ENCODE results near the gene KCNRG.
A peak's percentile ranks its signal among the peaks of the same experiment; 100 is the strongest.
"Not testable (repeated sequence)": the region's sequence is repeated elsewhere in the genome, so short reads cannot be mapped to it uniquely, and the experiment has no call there.

KCNRG gene, protein sequence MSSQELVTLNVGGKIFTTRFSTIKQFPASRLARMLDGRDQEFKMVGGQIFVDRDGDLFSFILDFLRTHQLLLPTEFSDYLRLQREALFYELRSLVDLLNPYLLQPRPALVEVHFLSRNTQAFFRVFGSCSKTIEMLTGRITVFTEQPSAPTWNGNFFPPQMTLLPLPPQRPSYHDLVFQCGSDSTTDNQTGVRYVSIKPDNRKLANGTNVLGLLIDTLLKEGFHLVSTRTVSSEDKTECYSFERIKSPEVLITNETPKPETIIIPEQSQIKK

DNA sequence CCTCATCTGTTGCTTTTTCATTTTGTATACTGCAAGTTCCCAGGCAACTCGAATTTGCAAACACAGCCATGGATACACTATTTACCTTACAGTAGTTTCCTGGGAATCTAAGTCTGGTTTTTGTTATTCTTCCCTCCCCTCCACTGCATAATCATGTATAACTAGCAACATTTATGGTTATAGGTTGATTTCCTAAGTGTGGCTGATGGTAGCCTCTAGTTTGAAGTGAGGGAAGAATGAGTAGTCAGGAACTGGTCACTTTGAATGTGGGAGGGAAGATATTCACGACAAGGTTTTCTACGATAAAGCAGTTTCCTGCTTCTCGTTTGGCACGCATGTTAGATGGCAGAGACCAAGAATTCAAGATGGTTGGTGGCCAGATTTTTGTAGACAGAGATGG is at the start of gene KCNRG:
Gene KCNRG, plus strand, starts transcription at position 187 of the 400 bp plus-strand sequence. Its CDS starts 50 bp downstream, at position 237.
- DNase-seq: no peak

DNA sequence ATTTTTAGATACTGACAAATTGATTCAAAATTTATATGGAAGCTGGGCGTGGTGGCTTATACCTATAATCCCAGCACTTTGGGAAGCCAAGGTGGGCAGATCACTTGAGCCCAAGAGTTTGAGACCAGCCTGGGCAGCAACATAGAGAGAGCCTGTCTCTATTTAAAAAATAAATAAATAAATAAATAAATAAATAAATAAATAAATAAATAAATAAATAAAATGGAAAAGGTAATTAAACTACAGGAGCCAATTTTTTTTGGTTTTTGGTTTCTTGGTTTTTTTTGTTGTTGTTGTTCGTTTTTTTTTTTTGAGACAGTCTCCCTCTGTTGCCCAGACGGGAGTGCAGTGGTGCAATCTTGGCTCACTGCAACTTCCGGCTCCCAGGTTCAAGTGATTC is 47.8 kb upstream of the KCNRG start:
- DNase-seq: no peak

DNA sequence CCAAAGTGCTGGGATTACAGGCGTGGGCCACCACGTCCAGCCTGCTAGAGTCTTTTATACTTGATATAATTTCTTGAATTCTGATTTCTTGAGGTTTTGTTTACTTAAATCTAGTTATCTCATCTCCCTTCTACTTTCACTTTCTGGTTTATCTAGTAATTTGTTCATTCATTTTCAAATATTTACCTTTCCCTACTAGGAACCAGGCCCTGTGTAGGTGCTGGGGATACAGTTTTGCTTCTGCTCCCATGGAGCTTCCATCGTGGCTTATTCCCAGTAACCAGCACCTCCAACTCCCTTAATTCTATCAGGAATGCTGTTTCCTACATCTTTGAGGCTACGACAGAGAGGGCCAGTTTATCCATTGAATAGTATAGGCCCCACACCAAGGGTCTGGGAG is 42.5 kb upstream of the KCNRG start:
- no peak for DNase-seq

DNA sequence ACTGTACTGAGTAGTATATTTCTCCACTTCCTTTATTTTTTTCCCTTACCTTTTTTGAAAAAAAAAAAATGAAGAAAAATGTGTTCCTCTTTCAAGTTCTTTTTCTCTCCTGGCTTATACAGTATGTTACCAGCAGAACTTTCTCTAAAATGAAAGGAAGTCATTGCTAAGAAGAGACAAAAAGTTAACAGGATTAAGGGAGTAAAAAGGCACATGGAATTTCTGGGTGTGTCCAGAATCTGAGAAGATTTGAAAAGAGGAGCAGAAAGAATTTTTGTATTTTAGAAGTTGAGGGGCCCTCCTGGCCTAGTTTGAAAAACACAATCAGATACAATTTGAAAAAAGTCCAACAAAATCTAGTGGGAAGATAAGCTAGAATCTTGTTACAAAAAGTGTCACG is 39.4 kb upstream of the KCNRG start:
- DNase-seq: no peak

DNA sequence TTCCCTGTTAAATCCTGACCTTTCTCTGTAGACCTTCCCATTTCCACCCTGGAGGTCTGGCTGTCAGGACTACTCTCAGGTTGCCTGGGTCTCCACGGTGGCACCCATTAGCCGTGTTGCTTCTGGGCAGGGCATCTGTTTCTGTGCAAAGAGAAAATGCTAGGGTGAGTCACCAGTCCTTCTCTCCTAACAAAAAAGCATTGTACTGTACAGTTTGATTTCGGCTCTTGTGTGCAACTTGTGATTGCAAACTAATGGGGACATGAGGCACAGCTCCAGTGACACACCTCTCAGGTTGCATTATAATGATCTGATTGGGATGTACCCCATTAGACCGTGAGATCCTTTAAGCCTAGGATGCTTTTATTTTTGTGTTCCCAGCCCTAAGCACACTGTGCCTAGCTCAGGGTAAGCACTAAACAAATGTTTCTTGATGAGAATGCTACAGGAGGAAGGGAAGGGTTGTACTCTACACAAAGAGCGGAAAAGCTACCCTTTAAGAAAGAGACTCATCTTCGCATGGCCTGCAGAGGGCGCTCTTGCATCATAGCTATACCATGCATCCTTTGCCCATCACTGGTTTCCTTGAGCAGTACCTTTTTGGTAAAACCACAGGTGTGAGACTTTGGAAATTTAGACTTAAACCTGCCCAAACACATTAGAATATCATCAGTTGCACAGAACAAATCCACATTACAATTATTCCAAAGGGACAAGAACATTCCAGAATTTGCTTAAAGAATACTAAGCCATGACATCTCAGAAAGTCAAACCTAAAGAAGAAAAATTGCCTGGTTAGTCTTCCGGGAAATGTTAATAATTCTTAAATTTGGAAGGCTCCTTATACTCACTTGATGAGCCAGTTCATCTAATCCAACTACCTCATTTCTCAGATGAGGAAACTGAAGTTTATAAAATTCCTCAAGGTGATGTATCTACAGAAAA is 38.7 kb upstream of the KCNRG start:
- DNase-seq: peak; percentile 35

DNA sequence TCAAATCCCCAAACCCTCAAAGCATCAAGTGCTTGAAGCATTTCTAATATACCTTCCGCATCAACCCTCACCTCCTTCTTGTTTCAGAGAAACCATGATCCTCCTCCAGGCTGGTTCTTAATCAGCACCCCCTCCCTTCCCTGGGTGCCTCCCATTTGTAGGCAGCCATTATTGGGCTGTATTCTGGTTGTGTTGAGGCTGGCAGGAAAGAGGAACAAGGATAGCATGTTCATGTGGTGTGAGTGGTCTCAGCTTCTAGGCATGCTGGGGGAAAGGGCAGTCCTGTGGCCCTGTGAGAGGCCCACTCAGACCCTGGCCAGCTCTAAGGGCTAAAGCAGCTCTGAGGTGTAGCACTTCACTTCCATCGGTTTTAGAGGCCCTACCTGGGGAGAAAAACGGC is 37.3 kb upstream of the KCNRG start:
- DNase-seq: no peak

DNA sequence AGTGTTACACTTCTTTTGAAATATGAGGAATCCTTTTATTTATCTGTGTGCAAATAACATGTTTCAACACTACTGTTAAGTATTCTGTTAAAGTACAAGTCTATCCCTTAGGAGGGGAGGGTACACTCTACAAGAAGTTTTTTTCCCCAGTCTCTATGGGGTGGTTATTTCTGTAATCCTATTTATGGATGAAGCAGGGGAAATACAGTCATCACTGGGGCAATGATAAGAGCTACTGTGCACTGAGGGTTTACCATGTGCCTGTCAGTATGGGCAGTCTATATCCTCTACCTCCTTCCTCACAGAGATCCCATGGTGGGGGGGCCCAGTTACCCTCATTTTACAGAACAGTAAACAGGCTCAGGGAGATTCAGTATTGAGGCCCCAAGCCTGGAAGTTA is 35.0 kb upstream of the KCNRG start:
- no peak for DNase-seq

DNA sequence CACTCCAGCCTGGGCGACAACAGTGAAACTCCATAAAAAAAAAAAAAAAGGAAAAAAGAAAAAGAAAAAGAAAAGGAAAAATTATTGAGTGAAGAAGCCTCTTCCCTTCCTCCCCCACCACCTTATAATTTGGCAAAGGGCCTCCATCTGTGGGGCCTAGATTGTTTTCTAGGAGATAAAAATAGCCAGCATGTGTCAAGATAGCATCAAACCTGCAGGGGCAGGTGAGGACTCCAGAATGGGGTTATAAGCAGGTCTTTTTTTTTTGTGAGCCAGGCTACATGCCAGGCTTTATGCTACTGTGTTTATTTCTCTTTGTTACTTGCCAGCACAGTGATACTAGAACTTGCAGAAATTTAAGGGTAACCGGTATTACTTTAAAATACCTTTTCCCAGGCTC is 30.1 kb upstream of the KCNRG start:
- peak; percentile 25 for DNase-seq

DNA sequence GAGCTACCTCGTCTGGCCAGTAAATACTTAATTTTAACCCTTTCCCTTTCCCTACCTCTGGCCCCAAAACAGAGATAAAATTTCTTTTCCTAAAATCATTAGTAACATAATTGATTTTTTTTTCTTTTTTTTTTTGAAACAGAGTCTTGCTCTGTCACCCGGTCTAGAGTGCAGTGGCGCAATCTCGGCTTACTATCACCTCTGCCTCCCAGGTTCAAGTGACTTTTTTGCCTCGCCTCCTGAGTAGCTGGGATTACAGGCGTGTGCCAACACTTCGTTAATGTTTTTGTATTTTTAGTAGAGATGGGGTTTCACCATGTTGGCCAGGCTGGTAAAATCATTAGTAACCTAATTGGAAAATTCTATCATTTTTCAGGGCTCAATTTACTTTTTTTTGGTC is 28.8 kb upstream of the KCNRG start:
- DNase-seq: no peak

DNA sequence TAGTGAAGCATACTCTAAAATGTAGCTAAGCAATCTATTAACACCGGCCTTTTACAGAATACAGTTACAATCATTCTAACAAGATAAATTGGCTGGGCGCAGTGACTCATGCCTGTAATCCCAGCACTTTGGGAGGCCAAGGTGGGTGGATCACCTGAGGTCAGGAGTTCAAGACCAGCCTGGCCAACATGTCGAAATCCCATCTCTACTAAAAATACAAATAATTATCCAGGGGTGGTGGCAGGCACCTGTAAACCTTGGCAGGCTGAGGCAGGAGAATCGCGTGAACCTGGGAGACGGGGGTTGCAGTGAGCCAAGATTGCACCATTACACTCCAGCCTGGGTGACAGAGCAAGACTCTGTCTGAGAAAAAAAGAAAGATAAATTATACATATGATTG is 24.6 kb upstream of the KCNRG start:
- DNase-seq: not testable (repeated sequence)

DNA sequence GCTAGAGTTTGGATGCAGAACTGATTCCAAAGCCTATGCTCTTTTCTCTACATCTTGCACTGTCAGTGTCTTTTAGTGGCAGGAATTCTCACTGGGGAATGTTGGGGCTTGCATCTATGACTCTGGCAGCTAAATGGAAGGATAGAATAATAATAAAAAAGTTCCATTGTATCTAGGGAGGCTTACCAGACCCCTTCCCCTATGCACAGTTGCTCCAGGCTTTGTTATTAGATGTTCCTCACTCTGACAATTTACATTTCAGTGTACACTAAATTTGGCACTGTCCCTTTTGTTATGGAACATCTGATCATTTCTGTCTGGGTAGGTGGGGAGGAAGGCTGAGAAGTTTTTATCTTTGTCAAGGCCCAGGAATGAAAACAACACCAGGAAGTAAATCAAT is 22.1 kb upstream of the KCNRG start:
- DNase-seq: no peak

DNA sequence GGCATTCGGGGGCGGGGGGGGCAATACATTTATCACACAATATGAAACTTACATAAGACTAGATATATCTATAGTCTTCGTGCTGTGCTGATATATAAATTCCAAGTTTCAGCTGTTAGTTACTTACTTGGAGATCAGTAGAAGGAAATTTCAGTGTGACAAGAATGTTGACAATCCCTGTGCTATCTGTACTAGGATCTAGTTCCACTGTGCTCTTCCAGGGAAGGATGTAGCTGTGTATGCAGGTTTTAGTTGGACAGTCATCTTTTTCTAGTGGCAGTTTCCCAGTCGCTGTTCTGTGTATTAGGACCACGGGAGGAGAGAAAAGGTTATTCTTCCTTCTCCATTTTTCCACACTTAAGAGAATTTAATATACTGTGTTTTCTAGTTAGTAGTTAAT is 21.6 kb upstream of the KCNRG start:
- DNase-seq: no peak

DNA sequence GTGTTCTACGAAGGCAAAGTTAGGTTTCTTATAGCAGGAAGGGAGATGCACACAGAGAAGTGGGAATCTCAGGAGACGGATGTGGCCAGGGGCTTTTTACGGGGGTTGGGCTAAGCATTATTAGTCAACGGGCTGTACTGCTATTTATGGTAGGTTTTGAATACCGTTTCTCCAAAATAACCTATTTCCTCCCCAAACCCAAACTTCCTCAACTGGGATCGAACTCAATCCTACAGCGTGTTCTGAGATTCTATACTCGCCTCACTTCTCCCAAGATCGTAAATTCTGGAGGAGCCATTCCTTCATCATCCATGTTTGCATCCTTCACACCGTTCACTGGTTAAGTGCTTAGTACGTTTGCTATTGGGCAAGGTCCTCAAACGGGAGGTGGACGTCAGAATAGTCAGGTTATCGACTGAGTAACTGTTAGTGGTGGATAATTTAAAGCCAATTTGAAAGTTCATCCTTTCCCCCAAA is 19.6 kb upstream of the KCNRG start:
- no peak for DNase-seq

DNA sequence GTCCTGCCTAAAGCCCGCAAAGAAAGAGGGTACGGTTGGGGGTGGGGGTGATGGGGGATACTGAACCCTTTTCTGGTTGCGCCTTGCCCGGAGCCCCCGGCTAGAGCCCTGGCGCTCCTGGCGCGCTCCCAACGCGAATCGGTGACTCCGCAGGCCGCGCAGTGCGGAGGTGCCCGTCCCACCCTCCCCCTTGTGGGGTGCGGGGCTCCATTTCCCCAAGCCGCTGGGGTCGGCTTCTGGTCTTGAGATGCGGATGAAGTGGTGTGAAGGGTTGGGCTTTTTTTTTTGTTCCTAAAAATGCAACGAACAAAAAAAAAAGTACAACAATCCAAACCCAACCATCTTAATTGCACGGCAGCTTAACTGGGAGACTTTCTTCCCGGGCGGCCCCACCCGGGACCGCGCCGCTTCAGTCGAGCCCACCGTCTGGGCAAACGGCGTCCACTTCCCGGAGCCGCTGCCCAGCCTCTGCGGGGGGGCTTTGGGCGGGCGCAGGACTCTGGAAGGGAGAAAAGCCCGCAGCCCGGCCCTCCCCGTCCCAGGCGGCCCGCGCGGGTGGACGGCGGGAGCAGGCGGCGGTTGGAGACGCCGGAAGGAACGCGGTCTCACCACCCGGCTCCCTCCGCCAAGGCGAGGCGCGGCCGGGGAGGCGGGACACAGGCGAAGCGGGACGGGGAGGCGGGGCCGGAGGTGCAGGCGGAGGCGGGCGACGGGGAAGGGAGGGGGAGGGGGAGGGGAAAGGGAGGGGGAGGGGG is 18.9 kb upstream of the KCNRG start:
- peak; percentile 76 for DNase-seq

DNA sequence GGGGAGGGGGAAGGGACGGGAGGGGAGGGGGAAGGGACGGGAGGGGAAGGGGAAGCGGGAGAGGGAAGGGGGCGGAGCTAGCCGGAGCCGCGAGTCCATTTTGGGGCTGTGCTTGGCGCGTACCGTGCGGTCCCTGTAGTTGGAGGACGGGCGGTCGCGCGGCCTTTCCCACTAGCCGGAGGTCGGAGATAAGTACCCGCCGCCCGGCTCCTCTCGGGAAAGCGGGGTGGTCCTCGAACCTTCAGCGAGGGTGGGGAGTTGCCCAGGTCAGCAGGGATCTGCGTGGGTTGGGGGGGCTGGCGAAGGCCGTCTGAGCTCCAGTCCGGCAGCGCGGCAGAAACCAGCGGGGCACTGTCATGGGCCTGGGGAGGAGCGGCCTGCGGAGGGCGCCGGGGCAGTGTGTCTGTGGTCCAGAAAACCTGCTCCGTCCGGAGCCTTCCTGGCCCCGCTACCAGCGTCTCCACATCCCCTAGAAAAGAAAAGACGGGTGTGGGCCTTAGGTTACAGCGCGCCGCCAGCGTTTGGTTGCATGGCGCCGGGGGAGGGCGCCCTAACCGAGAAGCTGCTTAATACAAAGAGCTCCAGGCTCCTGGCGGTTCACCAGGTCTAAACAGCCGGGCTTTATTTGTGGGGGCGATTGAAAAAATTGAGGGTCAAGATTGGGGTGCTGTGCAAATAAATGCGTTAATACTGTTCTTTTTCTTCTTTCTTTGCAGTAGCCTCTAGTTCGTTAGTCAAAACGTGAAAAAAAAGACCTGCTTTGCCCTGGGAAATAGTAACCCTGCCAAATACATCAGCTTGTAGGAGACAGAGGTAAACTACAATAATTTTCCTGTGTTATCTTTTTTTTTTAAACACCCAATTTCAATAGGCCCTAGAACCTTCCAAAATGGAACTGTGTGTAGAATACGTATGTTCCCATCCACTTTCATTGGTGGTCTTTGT is 18.0 kb upstream of the KCNRG start, which contains the start of gene TRIM13:
Gene TRIM13, plus strand, starts transcription at position 92 of the 945 bp plus-strand sequence. CDS start 14,899 bp downstream, outside the sequence.
- peak; percentile 67 for DNase-seq

DNA sequence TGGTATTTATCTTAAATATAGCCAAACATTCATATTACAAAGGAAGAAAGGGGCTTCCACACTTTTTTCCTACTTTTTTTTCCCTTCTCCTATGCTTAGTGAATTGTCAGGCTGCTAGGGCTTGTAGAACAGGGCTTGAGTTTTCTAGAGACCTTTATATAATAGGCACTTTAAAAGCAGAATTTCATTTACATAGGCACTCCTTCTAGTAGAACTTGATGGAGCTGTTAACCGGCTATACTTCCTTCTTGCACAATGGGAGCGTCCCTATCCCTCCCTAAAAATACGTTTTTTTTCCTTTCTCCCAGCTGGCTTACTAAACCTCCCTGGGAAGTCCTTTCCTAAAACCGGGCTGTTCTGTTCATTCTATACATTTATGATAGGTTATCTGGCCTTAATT is 17.3 kb upstream of the KCNRG start:
- DNase-seq: peak; percentile 2

DNA sequence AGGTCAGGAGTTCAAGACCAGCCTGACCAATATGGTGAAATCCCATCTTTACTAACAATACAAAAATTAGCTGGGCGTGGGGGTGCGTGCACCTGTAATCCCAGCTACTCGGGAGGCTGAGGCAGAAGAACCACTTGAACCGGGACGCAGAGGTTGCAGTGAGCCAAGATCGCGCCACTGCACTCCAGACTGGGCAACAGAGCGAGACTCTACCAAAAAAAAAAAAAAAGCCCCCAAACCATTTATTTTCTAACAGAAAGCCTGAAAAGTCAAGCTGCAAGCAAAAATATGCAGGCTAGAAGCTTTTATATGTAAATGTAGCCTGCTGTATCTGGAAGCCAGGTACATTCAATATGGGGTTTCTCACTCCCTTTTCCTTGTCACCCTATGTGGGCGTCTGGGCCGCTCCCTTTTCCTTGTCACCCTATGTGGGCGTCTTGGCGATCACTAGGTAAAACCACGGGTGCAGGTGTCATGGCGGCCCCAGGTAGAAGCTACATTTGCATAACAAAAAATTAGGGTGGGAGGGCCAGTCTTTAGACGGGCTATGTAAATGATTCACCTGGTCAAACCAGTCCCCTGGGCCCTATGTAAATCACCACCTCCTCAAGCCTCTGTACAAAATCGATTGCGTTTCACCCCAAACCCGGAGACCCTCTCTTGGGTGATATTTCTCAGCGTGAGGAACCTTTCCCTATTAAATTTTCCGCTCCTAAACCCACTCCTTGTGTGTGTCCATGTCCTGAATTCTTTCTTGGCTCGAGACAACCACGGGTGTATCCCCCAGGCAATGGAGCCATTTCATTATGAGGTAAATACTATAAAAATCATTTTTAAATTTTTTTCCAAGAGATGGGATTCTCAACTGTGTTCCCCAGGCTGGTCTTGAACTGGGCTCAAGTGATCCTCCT is 16.3 kb upstream of the KCNRG start:
- no peak for DNase-seq

DNA sequence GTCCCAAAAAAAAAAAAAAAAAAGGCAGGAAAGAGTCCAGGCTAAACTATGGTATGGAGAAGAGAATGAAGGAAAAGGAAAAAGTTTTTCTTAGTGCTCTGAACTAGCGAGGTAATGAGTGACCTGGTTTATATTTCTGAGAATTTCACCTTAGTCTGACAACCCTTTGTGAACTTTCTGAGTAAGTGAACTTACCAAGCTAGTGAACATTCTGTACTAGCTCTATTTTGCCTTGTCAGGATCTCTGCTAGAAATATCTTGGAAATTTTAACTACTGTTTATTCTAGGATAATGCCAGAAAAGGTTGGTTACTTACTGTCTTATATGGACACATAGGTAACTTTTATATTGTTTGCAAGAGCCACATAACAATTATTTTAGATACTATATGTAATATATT is 14.0 kb upstream of the KCNRG start:
- DNase-seq: no peak

DNA sequence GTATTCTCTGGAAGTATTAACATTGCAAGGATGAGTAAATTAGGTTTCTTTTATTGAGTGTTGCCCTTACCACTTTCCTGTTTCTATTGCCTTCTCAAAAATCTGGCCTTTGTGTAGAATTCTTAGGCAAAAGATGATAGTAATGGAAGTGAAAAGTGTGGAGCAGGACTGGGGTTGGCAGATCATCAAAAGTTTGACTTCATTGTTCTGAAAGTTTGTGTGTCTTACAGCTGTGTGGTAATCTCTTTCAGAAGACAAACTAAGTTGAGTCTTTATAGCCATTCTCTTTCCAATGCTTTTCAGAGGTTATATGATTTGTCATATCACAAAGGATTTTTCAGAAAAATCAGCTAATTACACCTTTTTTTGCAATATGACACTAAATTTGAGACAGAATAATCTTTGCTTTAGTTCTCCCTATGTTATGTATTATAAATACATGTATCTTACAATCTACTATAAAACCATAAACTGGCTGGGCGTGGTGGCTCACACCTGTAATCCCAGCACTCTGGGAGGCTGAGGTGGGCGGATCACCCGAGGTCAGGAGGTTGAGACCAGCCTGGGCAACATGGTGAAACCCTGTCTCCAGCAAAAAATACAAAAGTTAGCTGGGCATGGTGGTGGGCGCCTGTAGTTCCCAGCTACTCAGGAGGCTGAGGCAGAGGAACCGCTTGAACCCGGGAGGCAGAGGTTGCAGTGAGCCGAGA is 8.7 kb upstream of the KCNRG start:
- no peak for DNase-seq

DNA sequence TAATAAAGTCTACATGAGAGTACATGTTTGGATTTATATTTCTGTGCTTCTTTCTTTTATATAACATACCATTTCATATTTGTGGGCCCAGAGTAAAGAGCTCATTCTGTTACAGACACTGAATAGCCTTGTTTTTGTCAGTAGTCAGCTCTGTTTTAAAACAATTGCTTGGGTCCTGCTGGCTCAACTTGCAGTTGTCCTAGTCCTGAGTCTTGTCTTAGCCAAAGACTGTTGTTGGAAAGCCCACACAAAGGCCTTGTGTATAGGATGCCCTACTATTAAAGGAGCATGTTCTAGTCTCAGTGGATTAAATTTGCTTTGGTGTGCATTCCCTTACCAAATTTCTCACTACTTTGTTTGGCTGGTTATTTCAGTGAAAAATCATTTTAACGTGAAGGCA is 3.8 kb upstream of the KCNRG start:
- no peak for DNase-seq
